Kidney (tissue), 14 donors: ENCODE results near the gene PHF12. TPM values are rescaled to one million over a fixed set of nuclear protein-coding genes. Genes with fewer than 3 reads are reported as not detected.
A peak's percentile ranks its signal among the peaks of the same experiment; 100 is the strongest.

Source experiments
- DNase-seq, 5 donors: peaks; one replicate each; pipeline ENCODE4 v3.0.0-alpha.2; 2013 to 2020
- FAIRE-seq: peaks from 2 replicates; lab custom pipeline; 2012; peaks lifted over from hg19 to GRCh38; lab: Jason Lieb, UNC
- H3K27ac ChIP-seq, 2 donors: one replicate each; pipeline ENCODE4 v1.7.0; 2013; ENCODE audit warnings: low read depth in 2 of 2, low read length in 2 of 2, inconsistent platforms in 1 of 2
- H3K27me3 ChIP-seq: one replicate; pipeline ENCODE4 v1.7.1; 2013; ENCODE audit warnings: low read length, inconsistent platforms; ENCODE audit not compliant: control insufficient read depth, insufficient read depth
- H3K36me3 ChIP-seq, 3 donors: one replicate each; pipeline versions ENCODE4 v1.7.0 to v1.7.1; 2013; ENCODE audit warnings: low read length in 3 of 3, control low read depth in 1 of 3, inconsistent platforms in 1 of 3; ENCODE audit not compliant: insufficient read depth in 3 of 3, control insufficient read depth in 2 of 3
- H3K4me1 ChIP-seq, 3 donors: one replicate each; pipeline versions ENCODE4 v1.7.0 to v1.7.1; 2013; ENCODE audit warnings: low read length in 3 of 3, inconsistent platforms in 1 of 3, low read depth in 1 of 3; ENCODE audit not compliant: control insufficient read depth in 2 of 3, insufficient read depth in 2 of 3
- H3K4me3 ChIP-seq, 3 donors: one replicate each; pipeline versions ENCODE4 v1.7.0 to v1.8.1; 2013; ENCODE audit warnings: low read length in 3 of 3, control low read depth in 1 of 3, inconsistent platforms in 1 of 3
- H3K9ac ChIP-seq, 3 donors: one replicate each; pipeline versions ENCODE4 v1.7.0 to v1.7.1; 2013; ENCODE audit warnings: low read length in 3 of 3, control low read depth in 1 of 3, inconsistent platforms in 1 of 3
- H3K9me3 ChIP-seq, 3 donors: one replicate each; pipeline versions ENCODE4 v1.7.0 to v1.7.1; 2013; ENCODE audit warnings: low read length in 3 of 3, control low read depth in 1 of 3, inconsistent platforms in 1 of 3; ENCODE audit not compliant: control insufficient read depth in 2 of 3, insufficient read depth in 1 of 3
- CTCF ChIP-seq: IDR thresholded peaks from 3 replicates; pipeline ENCODE4 v1.5.1; 2012; ENCODE audit warnings: mild to moderate bottlenecking, moderate library complexity, borderline replicate concordance; ENCODE audit not compliant: insufficient read depth; ENCODE audit errors: extremely low read depth
- intact Hi-C: fragments of 100-400 bp; cut with DNase I; formaldehyde crosslinking; loops from one replicate; pipeline ENCODE4 v1.11.1; 2022
- polyA plus RNA-seq: library from polyadenylated mRNA; stranded (reverse); fragments of 350-450 nt; fragmentation: Illumina TruSeq; extraction: RNeasy Lipid Tissue Mini Kit (QIAGEN cat#74804); gene quantifications from one replicate; pipeline ENCODE4 v1.2.3, GENCODE V29; 2014; ENCODE audit warnings: low read depth, low replicate concordance; ENCODE audit not compliant: insufficient read depth
- total RNA-seq: library from RNA; stranded (reverse); fragmentation: NEBNext Ultra II Directional; extraction: Animal tissue kit (Norgen Biotek cat#: 25700); gene quantifications from one replicate; pipeline ENCODE4 v1.2.1, GENCODE V29; 2021
- donor health status: control.
- donor health status: control.
- donor health status: control.
- donor health status: control.
- donor health status: control.
- donor health status: DM: yes; HTN: yes; CAD: no.
- donor health status: Normal renal cell carcinoma (clear cell type).

Gene PHF12
- total and polyA plus RNA-seq, 2 donors from 2014 or later: 8.8 to 50.4 TPM

- TF ChIP-seq CTCF: no peak
- no peak overlapping the region for H3K4me3 ChIP-seq
- H3K9me3 ChIP-seq: no peaks in the 10 kb centered on the region
- H3K27me3 ChIP-seq: no peaks in the 10 kb centered on the region
- peaks cover 0 to 4% (median 2%) of the 10 kb centered on the region in 3 donors for H3K36me3 ChIP-seq
- intact Hi-C loops: no loop called here
- no peak overlapping the region for H3K27ac ChIP-seq
- DNase-seq (no peak), FAIRE-seq (no peak)
- H3K9ac ChIP-seq: peak overlapping the region in 2 of 3 donors; percentile 33 to 88
- H3K4me1 ChIP-seq: peaks cover 5 to 21% (median 19%) of the 10 kb centered on the region in 3 donors
Observed at GRCh38 chr17:28947639-28948038, 3.7 kb downstream of the PHF12 start.

GRCh38 chr17:28946239-28946638 lies 5.1 kb downstream of the PHF12 start:
- Histone ChIP-seq H3K27me3 (no peaks in the 10 kb centered on the region), H3K4me3 (no peak overlapping the region), H3K9ac (peak overlapping the region in 2 of 3 donors; percentile 10 to 16), H3K9me3 (no peaks in the 10 kb centered on the region), H3K27ac (no peak overlapping the region), H3K4me1 (peaks cover 5 to 20% (median 19%) of the 10 kb centered on the region in 3 donors), H3K36me3 (peaks cover 0 to 4% (median 2%) of the 10 kb centered on the region in 3 donors)
- no peak for DNase-seq
- intact Hi-C loops: no loop called here
- no peak for FAIRE-seq
- TF ChIP-seq CTCF: no peak

- no peak for TF ChIP-seq CTCF
- Histone ChIP-seq H3K27ac (no peak overlapping the region), H3K9me3 (no peaks in the 10 kb centered on the region), H3K27me3 (no peaks in the 10 kb centered on the region), H3K4me1 (peaks cover 5 to 25% (median 20%) of the 10 kb centered on the region in 3 donors), H3K36me3 (peaks cover 0 to 4% (median 2%) of the 10 kb centered on the region in 3 donors), H3K9ac (no peak overlapping the region), H3K4me3 (no peak overlapping the region)
- FAIRE-seq: no peak
- intact Hi-C loops: no loop called here
- DNase-seq: no peak
Observed at GRCh38 chr17:28944862-28945741, 6.2 kb downstream of the PHF12 start.
